K562 (cell line): ENCODE results near the gene TRIM38. TPM values are rescaled to one million over a fixed set of nuclear protein-coding genes. Genes with fewer than 3 reads are reported as not detected.

Experiments used
- ATAC-seq: fragments of 200-7000 bp; cut with Tn5 transposase; 3 replicates; pipeline ENCODE4 v1.9.1; 2020; ENCODE audit warnings: moderate library complexity
- BruUV-seq: library from RNA; stranded (reverse); fragments of 400-500 nt; replicated peaks from 2 replicates; lab custom pipeline; 2021; lab: Mats Ljungman, UMichigan
- CTCF ChIA-PET: fragments of 300-600 bp; formaldehyde crosslinking; extraction: SDS; loops from one replicate; lab custom pipeline; 2021; ENCODE audit warnings: low intra/inter-chr PET ratio; lab: Yijun Ruan, JAX
- POLR2A ChIA-PET: fragments of 300-600, 350-650 bp; sonication (Branson Sonifier 250); formaldehyde crosslinking; extraction: SDS; loops from one replicate; lab custom pipeline; 2021; ENCODE audit warnings: antibody characterized with exemption, inconsistent platforms; lab: Yijun Ruan, JAX
- DNase-seq, 4 experiments: peaks; one replicate each; pipeline versions ENCODE4 v3.0.0 to v3.0.0-alpha.2; 2011 to 2018; ENCODE audit warnings: low spot score in 3 of 4, mixed read lengths in 3 of 4; ENCODE audit errors: extremely low read depth in 1 of 4
- FAIRE-seq: peaks from 2 replicates; lab custom pipeline; 2011; peaks lifted over from hg19 to GRCh38; lab: Jason Lieb, UNC
- H2AFZ ChIP-seq: 2 replicates; pipeline ENCODE4 v1.6.0; 2011; ENCODE audit warnings: low read depth, low read length, control low read depth, inconsistent platforms
- H3K27ac ChIP-seq: fragments of 200-600 bp; 3 replicates; pipeline ENCODE4 v1.8.0; 2011; ENCODE audit warnings: low read depth, mild to moderate bottlenecking, control low read depth, inconsistent platforms, low read length, moderate library complexity, mixed read lengths; ENCODE audit errors: extremely low read depth
- H3K27me3 ChIP-seq, 2 experiments: fragments of 300-600 bp in 1 of 2; 2 replicates in 1 of 2; 3 replicates in 1 of 2; pipeline versions ENCODE4 v1.6.0 to v1.8.0; 2011; ENCODE audit warnings: inconsistent platforms in 2 of 2, low read length in 2 of 2, mild to moderate bottlenecking in 1 of 2, mixed read lengths in 1 of 2, moderate library complexity in 1 of 2; ENCODE audit not compliant: control insufficient read depth in 2 of 2, insufficient read depth in 2 of 2
- H3K36me3 ChIP-seq: fragments of 300-600 bp; 3 replicates; pipeline ENCODE4 v1.8.0; 2011; ENCODE audit warnings: mild to moderate bottlenecking, low read length, inconsistent platforms; ENCODE audit not compliant: control insufficient read depth, insufficient read depth
- H3K4me1 ChIP-seq, 2 experiments: fragments of 200-600 bp in 1 of 2; replicated peaks in 1 of 2; 2 replicates in 1 of 2; 3 replicates in 1 of 2; pipeline versions ENCODE4 v1.5.1 to v1.8.0; 2011; ENCODE audit warnings: inconsistent platforms in 2 of 2, low read length in 2 of 2, mild to moderate bottlenecking in 1 of 2, mixed read lengths in 1 of 2, moderate library complexity in 1 of 2; ENCODE audit not compliant: control insufficient read depth in 2 of 2, insufficient read depth in 2 of 2
- H3K4me2 ChIP-seq: 2 replicates; pipeline ENCODE4 v1.6.1; 2011; ENCODE audit warnings: low read length, control low read depth, inconsistent platforms, mixed read lengths; ENCODE audit not compliant: insufficient read depth
- H3K4me3 ChIP-seq: fragments of 200-600 bp; sonication (generic), shearing (Covaris generic); 2 replicates; pipeline ENCODE4 v1.5.1; 2016; ENCODE audit warnings: control low read depth, inconsistent platforms
- H3K79me2 ChIP-seq: fragments of 200-600 bp; 3 replicates; pipeline ENCODE4 v1.8.0; 2011; ENCODE audit warnings: low read length, inconsistent platforms; ENCODE audit not compliant: control insufficient read depth, insufficient read depth
- H3K9ac ChIP-seq, 2 experiments: 2 replicates each; pipeline versions ENCODE4 v1.6.0 to v1.6.1; 2011; ENCODE audit warnings: low read depth in 2 of 2, low read length in 2 of 2, control low read depth in 1 of 2, inconsistent platforms in 1 of 2, mild to moderate bottlenecking in 1 of 2, mixed read lengths in 1 of 2; ENCODE audit not compliant: insufficient read depth in 1 of 2
- H3K9me1 ChIP-seq: one replicate; pipeline ENCODE4 v1.6.0; 2011; ENCODE audit warnings: inconsistent platforms, mild to moderate bottlenecking, low read length, moderate library complexity; ENCODE audit not compliant: control insufficient read depth, insufficient read depth
- H3K9me3 ChIP-seq: replicated peaks from 2 replicates; pipeline ENCODE4 v1.5.1; 2011; ENCODE audit warnings: low read depth, low read length, inconsistent platforms; ENCODE audit not compliant: control insufficient read depth, insufficient read depth
- H4K20me1 ChIP-seq: replicated peaks from 2 replicates; pipeline ENCODE4 v1.6.1; 2011; ENCODE audit warnings: low read length, inconsistent platforms, mixed read lengths; ENCODE audit not compliant: control insufficient read depth, insufficient read depth
- CREM ChIP-seq: IDR thresholded peaks from 2 replicates; pipeline ENCODE4 v1.6.1; 2014; ENCODE audit warnings: antibody characterized with exemption, low read depth
- FOXJ3 ChIP-seq: sonication (generic); formaldehyde crosslinking; IDR thresholded peaks from 2 replicates; pipeline ENCODE4 v1.4.0; 2020; ENCODE audit warnings: mild to moderate bottlenecking, missing genetic modification reagents
- GABPB2 ChIP-seq: fragments of 250-450 bp; sonication (Bioruptor Pico); conservative IDR thresholded peaks from 2 replicates; pipeline ENCODE4 v1.5.1; 2021; ENCODE audit warnings: mild to moderate bottlenecking
- GTF2A2 ChIP-seq: IDR thresholded peaks from 2 replicates; pipeline ENCODE4 v1.6.1; 2016; ENCODE audit warnings: mild to moderate bottlenecking, missing genetic modification characterization, missing compliant biosample characterization
- HDAC6 ChIP-seq: IDR thresholded peaks from 2 replicates; pipeline ENCODE4 v1.6.1; 2012; ENCODE audit warnings: low read depth, mild to moderate bottlenecking, control low read depth, inconsistent platforms, low read length, moderate library complexity
- LCOR ChIP-seq: sonication (generic); formaldehyde crosslinking; IDR thresholded peaks from 2 replicates; pipeline ENCODE4 v1.8.0; 2022; ENCODE audit warnings: mild to moderate bottlenecking, missing genetic modification reagents
- MAFF ChIP-seq: IDR thresholded peaks from 2 replicates; pipeline ENCODE4 v1.6.1; 2012; ENCODE audit warnings: low read length, improper control_type of control experiment
- MCM5 ChIP-seq: fragments of 450-650 bp; IDR thresholded peaks from 2 replicates; pipeline ENCODE4 v1.6.1; 2016; ENCODE audit warnings: low read depth
- POLR2A ChIP-seq: fragments of 450-650 bp; conservative IDR thresholded peaks from 2 replicates; pipeline ENCODE4 v1.6.1; 2016
- TAF9B ChIP-seq: fragments of 450-650 bp; IDR thresholded peaks from 2 replicates; pipeline ENCODE4 v1.6.1; 2018; ENCODE audit warnings: mild to moderate bottlenecking; ENCODE audit not compliant: partially characterized antibody
- THAP12 ChIP-seq: fragments of 250-450 bp; sonication (Bioruptor Pico); IDR thresholded peaks from 2 replicates; pipeline ENCODE4 v1.9.0; 2021; ENCODE audit warnings: mild to moderate bottlenecking, inconsistent platforms
- ZBTB7A ChIP-seq: IDR thresholded peaks from 2 replicates; pipeline ENCODE4 v1.6.1; 2011; ENCODE audit warnings: low read depth, mild to moderate bottlenecking, low read length, moderate library complexity, borderline replicate concordance; ENCODE audit not compliant: control insufficient read depth
- ZFX ChIP-seq: sonication (generic); formaldehyde crosslinking; IDR thresholded peaks from 2 replicates; pipeline ENCODE4 v1.8.0; 2022; ENCODE audit warnings: mild to moderate bottlenecking, missing genetic modification reagents, moderate library complexity
- ZNF133 ChIP-seq: fragments of 250-450 bp; sonication (Bioruptor Pico); IDR thresholded peaks from 2 replicates; pipeline ENCODE4 v1.4.0; 2020; ENCODE audit warnings: mild to moderate bottlenecking
- ZNF263 ChIP-seq: sonication (generic); formaldehyde crosslinking; IDR thresholded peaks from 2 replicates; pipeline ENCODE4 v1.8.0; 2022; ENCODE audit warnings: mild to moderate bottlenecking, missing genetic modification reagents, borderline replicate concordance
- ZNF282 ChIP-seq: sonication (generic); formaldehyde crosslinking; IDR thresholded peaks from 2 replicates; pipeline ENCODE4 v1.8.1; 2023; ENCODE audit warnings: missing genetic modification reagents
- ZNF316 ChIP-seq: fragments of 450-650 bp; IDR thresholded peaks from 2 replicates; pipeline ENCODE4 v1.6.1; 2016
- ZNF324 ChIP-seq: fragments of 250-450 bp; sonication (Bioruptor Pico); IDR thresholded peaks from 2 replicates; pipeline ENCODE4 v1.4.0; 2020; ENCODE audit warnings: mild to moderate bottlenecking
- ZNF77 ChIP-seq: fragments of 250-450 bp; sonication (Bioruptor Pico); IDR thresholded peaks from 2 replicates; pipeline ENCODE4 v1.5.0; 2020
- WGBS: fragments of 100-300 bp; shearing (Covaris generic); methylation state at CpG from one replicate; pipeline ENCODE4 v1.1.6; 2016; ENCODE audit warnings: low coverage, mixed read lengths; ENCODE audit not compliant: insufficient coverage; ENCODE audit errors: missing lambda C conversion rate; 5-methylcytosine and 5-hydroxymethylcytosine counted together
- in situ Hi-C: fragments of 300-500 bp; cut with MboI; formaldehyde crosslinking; loops from 4 replicates; pipeline ENCODE4 v1.15.0; 2018; ENCODE audit warnings: inconsistent platforms, mixed read lengths
- intact Hi-C: fragments of 100-400 bp; cut with micrococcal nuclease; formaldehyde crosslinking; loops from 2 replicates; pipeline ENCODE4 v1.14.2; 2022
- polyA plus RNA-seq, 8 experiments: library from polyadenylated mRNA; depleted of rRNA in 4 of 8; stranded (reverse) in 5 of 8; unstranded in 3 of 8; fragments of >200 nt; fragmentation: Nextera tagmentation in 2 of 8; fragmentation: Illumina TruSeq in 1 of 8; extraction: Ambion mirVana in 2 of 8; extraction: Trizol in 1 of 8; gene quantifications; 2 replicates each; pipeline versions ENCODE4 v1.2.1 to v1.2.3, GENCODE V29; 2011 to 2014; ENCODE audit warnings: inconsistent platforms in 1 of 8, missing spikeins in 1 of 8
- total RNA-seq, 7 experiments: library from RNA; depleted of rRNA in 6 of 7; stranded (reverse); fragments of >200 nt in 6 of 7; fragmentation: Illumina TruSeq in 2 of 7; extraction: Trizol in 2 of 7; gene quantifications; 2 replicates each; pipeline versions ENCODE4 v1.2.1 to v1.2.3, GENCODE V29; 2011 to 2021; ENCODE audit warnings: low replicate concordance in 1 of 7

Gene TRIM38
- total and polyA plus RNA-seq, 9 of the 15 experiments (the other 6 are each of a cell fraction or from before 2014, with no cell fraction given): 1.7 to 6.7 (median 6.3) TPM

- TSS peak; percentile 89 for BruUV-seq
- H3K9ac ChIP-seq: peak overlapping the region; percentile 91 to 98
- in situ Hi-C loops: loop anchor here (5.0 kb wide), 1 partner anchor 81 kb away; a partner anchor contains a TSS
- H3K27me3 ChIP-seq: no peaks in the 10 kb centered on the region
- no peaks in the 10 kb centered on the region; the same call in 2 of the 3 replicates for H3K36me3 ChIP-seq
- ATAC-seq (peak; percentile 80), DNase-seq (peak; percentile 92 to 97 (median 95)), FAIRE-seq (peak; percentile 89)
- 0 out of 2 replicates have a peak, but pooled peaks cover 2% of the 10 kb centered on the region for H4K20me1 ChIP-seq
- ChIA-PET POLR2A (interaction anchor here (0.6 to 12.4 kb wide), 41 partner anchors 10 to 1871 kb away, joined by 3 to 215 read pairs (median 4); partner anchors contain the start of genes HFE and TRIM38), CTCF (no interaction called here)
- peak overlapping the region; percentile 96 for H3K27ac ChIP-seq
- H3K4me3 ChIP-seq: peak overlapping the region; percentile 49
- peaks cover 43% of the 10 kb centered on the region for H3K79me2 ChIP-seq
- intact Hi-C loops: loop anchor here (10.0 kb wide), 1 partner anchor 1247 kb away; the partner anchor contains the start of gene GMNN
- peaks cover 16 to 32% of the 10 kb centered on the region in 2 experiments for H3K4me1 ChIP-seq
- peak overlapping the region; percentile 96 for H3K4me2 ChIP-seq
- H3K9me3 ChIP-seq: peaks cover 7% of the 10 kb centered on the region
- WGBS: 14% methylated on average over 39 of the region's 39 CpGs
- peak overlapping the region; percentile 86 for H2AFZ ChIP-seq
- H3K9me1 ChIP-seq: no peaks in the 10 kb centered on the region
- TF ChIP-seq POLR2A (peak; percentile 98), HDAC6 (no peak), ZFX (CRISPR knock-in tag) (peak; percentile 48), ZBTB7A (no peak), GTF2A2 (tag) (peak; percentile 71), TAF9B (peak; percentile 72), MCM5 (no peak), ZNF316 (no peak), CREM (peak; percentile 78), FOXJ3 (CRISPR knock-in tag) (no peak), ZNF263 (CRISPR knock-in tag) (peak; percentile 13; the same call in 1 of the 2 replicates), MAFF (no peak), GABPB2 (CRISPR knock-in tag) (peak; percentile 77), ZNF324 (0 out of 2 replicates have a peak, but pooled peaks have one; percentile 22), THAP12 (CRISPR knock-in tag) (peak; percentile 66; the same call in 1 of the 2 replicates), ZNF133 (CRISPR knock-in tag) (0 out of 2 replicates have a peak, but pooled peaks have one; percentile 33), ZNF282 (CRISPR knock-in tag) (no peak), ZNF77 (CRISPR knock-in tag) (no peak), LCOR (peak; percentile 96)
Observed at GRCh38 chr6:26021350-26022131, 58.9 kb downstream of the TRIM38 start.
